ENCODE results near the gene DIPK2B. TPM values are rescaled to one million over a fixed set of nuclear protein-coding genes. Genes with fewer than 3 reads are reported as not detected.

DIPK2B gene
- total RNA-seq, 1 donor from 2014 or later, result not detected

GRCh38 chrX:45157647-45158046, 43.0 kb downstream of the DIPK2B start:
- Histone ChIP-seq H3K4me3 (ENCODE audit: low read depth, low read length) (no peak overlapping the region), H3K27me3 (ENCODE audit: control insufficient read depth, insufficient read depth, low read length) (no peaks in the 10 kb centered on the region), H3K36me3 (ENCODE audit: control insufficient read depth, insufficient read depth, low read length) (no peaks in the 10 kb centered on the region)
- DNase-seq (ENCODE audit: low read depth), result no peak
- TF ChIP-seq CTCF (IDR thresholded peaks at IDR 0.05; ENCODE audit: insufficient read depth, low read length, poor library complexity, severe bottlenecking), result no peak

- no peak for TF ChIP-seq CTCF (IDR thresholded peaks at IDR 0.05; ENCODE audit: insufficient read depth, low read length, poor library complexity, severe bottlenecking)
- H3K4me3 ChIP-seq (ENCODE audit: low read depth, low read length), result no peak overlapping the region
- no peaks in the 10 kb centered on the region for H3K36me3 ChIP-seq (ENCODE audit: control insufficient read depth, insufficient read depth, low read length)
- no peak for DNase-seq (ENCODE audit: low read depth)
- H3K27me3 ChIP-seq (ENCODE audit: control insufficient read depth, insufficient read depth, low read length), result peaks cover 2% of the 10 kb centered on the region
Measured at GRCh38 chrX:45154462-45154861, 46.2 kb downstream of the DIPK2B start.

GRCh38 chrX:45154033-45154360, 46.7 kb downstream of the DIPK2B start:
- no peaks in the 10 kb centered on the region for H3K36me3 ChIP-seq (ENCODE audit: control insufficient read depth, insufficient read depth, low read length)
- no peak for DNase-seq (ENCODE audit: low read depth)
- H3K4me3 ChIP-seq (ENCODE audit: low read depth, low read length), result no peak overlapping the region
- TF ChIP-seq CTCF (IDR thresholded peaks at IDR 0.05; ENCODE audit: insufficient read depth, low read length, poor library complexity, severe bottlenecking), result no peak
- peaks cover 2% of the 10 kb centered on the region for H3K27me3 ChIP-seq (ENCODE audit: control insufficient read depth, insufficient read depth, low read length)
